ENCODE measurements around the gene ADGRG3.

DNA sequence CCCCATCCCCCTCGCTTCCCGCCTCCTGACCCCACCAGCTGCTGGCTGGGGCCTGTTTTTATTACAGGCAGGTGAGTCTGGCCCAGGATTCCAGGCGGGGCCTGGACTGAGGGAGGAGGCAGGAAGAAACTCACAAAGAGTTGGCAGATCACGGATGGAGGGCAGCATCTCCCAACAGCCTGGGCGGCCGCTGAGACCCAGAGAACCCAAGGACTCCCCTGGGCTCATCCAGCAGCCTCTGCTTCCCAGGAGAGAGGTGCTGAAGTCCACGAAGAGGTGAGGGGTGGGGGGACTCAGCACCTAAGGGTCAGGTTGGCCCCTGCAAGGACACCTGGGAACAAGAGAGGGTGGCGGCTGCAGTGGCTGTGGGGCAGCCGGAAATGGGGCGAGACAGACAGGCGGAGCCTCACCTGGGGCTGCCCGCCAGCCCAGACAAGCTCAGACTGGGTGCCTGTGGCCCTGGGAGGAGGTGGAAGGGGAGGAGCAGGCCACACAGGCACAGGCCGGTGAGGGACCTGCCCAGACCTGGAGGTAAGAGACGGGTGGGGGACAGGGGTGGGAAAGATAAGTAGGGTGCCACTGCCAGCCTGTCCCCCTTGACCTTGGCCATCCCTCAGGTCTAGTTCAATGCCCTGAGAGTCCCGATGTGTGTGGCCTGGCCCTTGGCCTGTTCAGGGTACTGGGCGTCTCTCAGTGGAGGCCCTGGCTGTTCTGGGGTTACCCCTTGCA is 48.3 kb upstream of the ADGRG3 start:
- no peak for TF ChIP-seq POLR2A (IDR thresholded peaks at IDR 0.05)
- TF ChIP-seq, protein P1, sequence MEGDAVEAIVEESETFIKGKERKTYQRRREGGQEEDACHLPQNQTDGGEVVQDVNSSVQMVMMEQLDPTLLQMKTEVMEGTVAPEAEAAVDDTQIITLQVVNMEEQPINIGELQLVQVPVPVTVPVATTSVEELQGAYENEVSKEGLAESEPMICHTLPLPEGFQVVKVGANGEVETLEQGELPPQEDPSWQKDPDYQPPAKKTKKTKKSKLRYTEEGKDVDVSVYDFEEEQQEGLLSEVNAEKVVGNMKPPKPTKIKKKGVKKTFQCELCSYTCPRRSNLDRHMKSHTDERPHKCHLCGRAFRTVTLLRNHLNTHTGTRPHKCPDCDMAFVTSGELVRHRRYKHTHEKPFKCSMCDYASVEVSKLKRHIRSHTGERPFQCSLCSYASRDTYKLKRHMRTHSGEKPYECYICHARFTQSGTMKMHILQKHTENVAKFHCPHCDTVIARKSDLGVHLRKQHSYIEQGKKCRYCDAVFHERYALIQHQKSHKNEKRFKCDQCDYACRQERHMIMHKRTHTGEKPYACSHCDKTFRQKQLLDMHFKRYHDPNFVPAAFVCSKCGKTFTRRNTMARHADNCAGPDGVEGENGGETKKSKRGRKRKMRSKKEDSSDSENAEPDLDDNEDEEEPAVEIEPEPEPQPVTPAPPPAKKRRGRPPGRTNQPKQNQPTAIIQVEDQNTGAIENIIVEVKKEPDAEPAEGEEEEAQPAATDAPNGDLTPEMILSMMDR (IDR thresholded peaks at IDR 0.05), result no peak

Measured in adrenal gland (tissue), 5 donors.